KMS-11 (cell line): ENCODE measurements around the gene SLC25A41.

ENCODE experiments used
- H2AFZ ChIP-seq: fragments of 200-600 bp; sonication (generic); 2 replicates; pipeline ENCODE4 v1.6.1; 2016; ENCODE audit warnings: antibody characterized with exemption, mixed run types, low read depth
- H3K27ac ChIP-seq: fragments of 200-600 bp; sonication (generic); 2 replicates; pipeline ENCODE4 v1.6.1; 2016; ENCODE audit warnings: mild to moderate bottlenecking, mixed run types
- H3K27me3 ChIP-seq: fragments of 200-600 bp; sonication (generic); 2 replicates; pipeline ENCODE4 v1.6.1; 2017; ENCODE audit warnings: mild to moderate bottlenecking, low read depth, mixed run types, moderate library complexity; ENCODE audit not compliant: insufficient read depth
- H3K36me3 ChIP-seq: fragments of 200-600 bp; sonication (generic); 2 replicates; pipeline ENCODE4 v1.6.1; 2017; ENCODE audit warnings: mild to moderate bottlenecking, mixed run types; ENCODE audit not compliant: insufficient read depth
- H3K4me1 ChIP-seq: fragments of 200-600 bp; sonication (generic); 2 replicates; pipeline ENCODE4 v1.6.1; 2016; ENCODE audit warnings: mild to moderate bottlenecking, low read depth, mixed run types; ENCODE audit not compliant: poor library complexity, severe bottlenecking
- H3K4me2 ChIP-seq: fragments of 200-600 bp; sonication (generic); 2 replicates; pipeline ENCODE4 v1.7.0; 2016; ENCODE audit warnings: mild to moderate bottlenecking, mixed run types
- H3K4me3 ChIP-seq: fragments of 200-600 bp; sonication (generic); IDR thresholded peaks from 2 replicates; pipeline ENCODE4 v1.6.1; 2017; ENCODE audit warnings: low read depth, low read length, mixed read lengths; ENCODE audit not compliant: insufficient read depth
- H3K79me2 ChIP-seq: fragments of 200-600 bp; sonication (generic); 2 replicates; pipeline ENCODE4 v1.6.1; 2016; ENCODE audit warnings: low read depth, mixed run types; ENCODE audit not compliant: insufficient read depth
- H3K9ac ChIP-seq: fragments of 200-600 bp; sonication (generic); 2 replicates; pipeline ENCODE4 v1.6.1; 2016; ENCODE audit warnings: mild to moderate bottlenecking, mixed run types
- H4K20me1 ChIP-seq: fragments of 200-600 bp; sonication (generic); 2 replicates; pipeline ENCODE4 v1.6.1; 2016; ENCODE audit warnings: mild to moderate bottlenecking, mixed run types; ENCODE audit not compliant: insufficient read depth
- TF ChIP-seq, protein P1 (sequence below): fragments of 200-600 bp; sonication (generic); conservative IDR thresholded peaks from 2 replicates; pipeline ENCODE4 v1.6.1; 2017; ENCODE audit warnings: low read depth, mild to moderate bottlenecking, antibody characterized with exemption, low read length, moderate library complexity, mixed read lengths

Gene SLC25A41

GRCh38 chr19:6433663-6434062, at the start of gene SLC25A41:
TSS of gene SLC25A41 (minus strand) at chr19:6433763. CDS start at chr19:6433693, 70 bp downstream.
- H3K4me1 ChIP-seq, result no peaks in the 10 kb centered on the region
- TF ChIP-seq, protein P1, sequence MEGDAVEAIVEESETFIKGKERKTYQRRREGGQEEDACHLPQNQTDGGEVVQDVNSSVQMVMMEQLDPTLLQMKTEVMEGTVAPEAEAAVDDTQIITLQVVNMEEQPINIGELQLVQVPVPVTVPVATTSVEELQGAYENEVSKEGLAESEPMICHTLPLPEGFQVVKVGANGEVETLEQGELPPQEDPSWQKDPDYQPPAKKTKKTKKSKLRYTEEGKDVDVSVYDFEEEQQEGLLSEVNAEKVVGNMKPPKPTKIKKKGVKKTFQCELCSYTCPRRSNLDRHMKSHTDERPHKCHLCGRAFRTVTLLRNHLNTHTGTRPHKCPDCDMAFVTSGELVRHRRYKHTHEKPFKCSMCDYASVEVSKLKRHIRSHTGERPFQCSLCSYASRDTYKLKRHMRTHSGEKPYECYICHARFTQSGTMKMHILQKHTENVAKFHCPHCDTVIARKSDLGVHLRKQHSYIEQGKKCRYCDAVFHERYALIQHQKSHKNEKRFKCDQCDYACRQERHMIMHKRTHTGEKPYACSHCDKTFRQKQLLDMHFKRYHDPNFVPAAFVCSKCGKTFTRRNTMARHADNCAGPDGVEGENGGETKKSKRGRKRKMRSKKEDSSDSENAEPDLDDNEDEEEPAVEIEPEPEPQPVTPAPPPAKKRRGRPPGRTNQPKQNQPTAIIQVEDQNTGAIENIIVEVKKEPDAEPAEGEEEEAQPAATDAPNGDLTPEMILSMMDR, result no peak
- H2AFZ ChIP-seq, result no peak within 1 kb of the TSS
- no peak within 1 kb of the TSS for H3K9ac ChIP-seq
- no peak within 1 kb of the TSS for H3K27ac ChIP-seq
- no peaks in the 10 kb centered on the region for H3K79me2 ChIP-seq
- no peaks in the 10 kb centered on the region for H3K36me3 ChIP-seq
- no peaks in the 10 kb centered on the region for H4K20me1 ChIP-seq
- H3K27me3 ChIP-seq, result no peaks in the 10 kb centered on the region; the same call in 1 of the 2 replicates
- H3K4me3 ChIP-seq, result no peak within 1 kb of the TSS
- no peak within 1 kb of the TSS for H3K4me2 ChIP-seq

DNA sequence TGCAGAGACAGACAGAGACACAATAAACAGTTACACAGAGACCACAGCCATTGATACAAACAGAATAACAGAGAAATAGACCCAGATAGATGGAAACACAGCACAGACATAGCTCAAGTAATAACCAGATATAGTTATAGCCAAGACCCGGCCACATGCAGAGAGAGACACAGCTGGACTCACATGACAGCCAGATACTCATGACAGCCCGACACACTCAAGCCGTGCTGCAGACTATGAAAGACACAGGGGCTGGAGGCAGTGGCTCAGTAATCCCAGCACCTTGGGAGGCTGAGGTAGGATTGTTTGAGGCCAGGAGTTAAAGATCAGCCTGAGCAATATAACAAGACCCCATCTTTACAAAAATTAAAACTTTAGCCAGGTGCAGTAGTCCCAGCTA, 49.7 kb upstream of the SLC25A41 start:
- TF ChIP-seq, protein P1, result no peak
- no peak overlapping the region for H3K27ac ChIP-seq
- no peak overlapping the region for H3K4me2 ChIP-seq
- no peak overlapping the region for H3K9ac ChIP-seq
- H4K20me1 ChIP-seq, result no peaks in the 10 kb centered on the region
- no peaks in the 10 kb centered on the region for H3K36me3 ChIP-seq
- H2AFZ ChIP-seq, result no peak overlapping the region
- no peaks in the 10 kb centered on the region for H3K4me1 ChIP-seq
- no peaks in the 10 kb centered on the region for H3K79me2 ChIP-seq
- H3K27me3 ChIP-seq, result no peaks in the 10 kb centered on the region
- no peak overlapping the region for H3K4me3 ChIP-seq

GRCh38 chr19:6482343-6482686, 48.8 kb upstream of the SLC25A41 start:
- H2AFZ ChIP-seq, result no peak overlapping the region
- no peaks in the 10 kb centered on the region for H3K79me2 ChIP-seq
- H3K9ac ChIP-seq, result no peak overlapping the region
- no peaks in the 10 kb centered on the region for H3K4me1 ChIP-seq
- TF ChIP-seq, protein P1, result no peak
- H3K27me3 ChIP-seq, result no peaks in the 10 kb centered on the region
- no peak overlapping the region for H3K4me3 ChIP-seq
- no peaks in the 10 kb centered on the region for H4K20me1 ChIP-seq
- H3K4me2 ChIP-seq, result no peak overlapping the region
- no peaks in the 10 kb centered on the region for H3K36me3 ChIP-seq
- no peak overlapping the region for H3K27ac ChIP-seq

GRCh38 chr19:6481541-6482342, 48.2 kb upstream of the SLC25A41 start, which contains the start of gene DENND1C:
TSS of gene DENND1C (minus strand) at chr19:6481787. CDS start at chr19:6481695, 92 bp downstream.
- H2AFZ ChIP-seq, result no peak within 1 kb of the TSS
- TF ChIP-seq, protein P1, result peak; percentile 34; the same call in 1 of the 2 replicates
- H3K4me1 ChIP-seq, result no peaks in the 10 kb centered on the region
- H3K9ac ChIP-seq, result no peak within 1 kb of the TSS
- H3K36me3 ChIP-seq, result no peaks in the 10 kb centered on the region
- H3K27me3 ChIP-seq, result no peaks in the 10 kb centered on the region
- H3K4me3 ChIP-seq, result no peak within 1 kb of the TSS
- H4K20me1 ChIP-seq, result no peaks in the 10 kb centered on the region
- no peak within 1 kb of the TSS for H3K4me2 ChIP-seq
- no peaks in the 10 kb centered on the region for H3K79me2 ChIP-seq
- no peak within 1 kb of the TSS for H3K27ac ChIP-seq
